ENCODE data around the gene OR4K1. TPM values are rescaled to one million over a fixed set of nuclear protein-coding genes. Genes with fewer than 3 reads are reported as not detected.

OR4K1 gene
- total RNA-seq, 1 experiment from 2014 or later, result not detected

DNA sequence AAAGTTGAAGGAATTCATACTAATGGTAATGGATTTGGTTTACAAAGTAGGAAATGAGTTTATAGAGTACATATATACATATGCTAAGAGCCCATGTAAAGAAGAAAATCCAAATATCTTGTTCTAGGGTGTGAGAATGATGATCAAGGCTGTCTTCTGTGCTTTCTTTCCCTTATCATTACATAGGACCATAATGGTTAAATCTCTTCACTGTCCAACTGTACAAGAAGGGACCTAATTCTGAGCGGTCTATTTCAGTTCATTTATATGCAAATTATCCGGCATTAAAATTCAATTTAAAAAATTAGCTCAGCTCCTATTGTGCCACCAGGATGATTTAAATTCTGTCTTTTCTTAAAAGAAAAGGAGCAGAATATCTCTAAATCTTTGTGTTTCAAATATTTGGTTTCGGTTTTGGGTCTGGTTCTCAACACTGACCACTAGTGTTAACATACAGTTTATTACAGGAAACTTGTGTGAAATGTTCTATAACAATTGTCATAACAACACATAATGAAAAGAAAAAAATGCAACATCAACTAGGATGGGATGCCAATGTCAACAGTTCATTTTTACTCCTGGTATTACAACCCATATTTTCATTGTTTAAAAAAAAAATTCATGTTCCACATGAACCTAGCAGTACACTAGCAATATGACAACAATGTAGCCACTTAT, 16.8 kb downstream of the OR4K1 start:
- ChIA-PET CTCF (no interaction called here), POLR2A (no interaction called here), RAD21 (ENCODE audit: low non-redundant PET in 1 of 2, low total read pairs in 2 of 2, uncharacterized antibody in 2 of 2, unreplicated experiment in 2 of 2) (no interaction called here)
- Histone ChIP-seq H3K4me1 (ENCODE audit: control insufficient read depth in 1 of 2, insufficient read depth in 2 of 2, low read length in 2 of 2) (no peaks in the 10 kb centered on the region), H3K4me2 (ENCODE audit: low read length) (no peak overlapping the region), H2AFZ (ENCODE audit: low read depth, low read length, poor library complexity, severe bottlenecking) (no peak overlapping the region), H3K9ac (ENCODE audit: low read length) (no peak overlapping the region), H3K27ac (ENCODE audit: low read depth, low read length) (no peak overlapping the region), H3K9me3 (ENCODE audit: control insufficient read depth in 1 of 2, insufficient read depth in 1 of 2, low read depth in 1 of 2, low read length in 2 of 2) (peaks cover 16 to 27% of the 10 kb centered on the region in 2 experiments; a peak in 3 of 4 replicates), H3K27me3 (ENCODE audit: insufficient read depth, low read length) (no peaks in the 10 kb centered on the region), H4K20me1 (ENCODE audit: insufficient read depth) (no peaks in the 10 kb centered on the region), H3K36me3 (ENCODE audit: control insufficient read depth in 1 of 2, insufficient read depth in 2 of 2, low read length in 2 of 2) (no peaks in the 10 kb centered on the region), H3K9me2 (ENCODE audit: insufficient read depth) (no peaks in the 10 kb centered on the region), H3K79me2 (ENCODE audit: insufficient read depth, low read length) (no peaks in the 10 kb centered on the region), H3K4me3 (replicated peaks in 1 of 2; ENCODE audit: low read depth in 1 of 2, low read length in 2 of 2) (no peak overlapping the region)
- ATAC-seq (no peak), DNase-seq (ENCODE audit: low read depth, low spot score) (no peak)
- intact Hi-C loops (cut with micrococcal nuclease), result no loop called here
- TF ChIP-seq TCF7L2 (IDR thresholded peaks at IDR 0.05; ENCODE audit: borderline replicate concordance, extremely low read depth, insufficient read depth, insufficient read length) (no peak), ELF1 (IDR thresholded peaks at IDR 0.05; ENCODE audit: borderline replicate concordance, low read depth) (no peak), EZH2 (IDR thresholded peaks at IDR 0.05) (no peak), SIN3A (IDR thresholded peaks at IDR 0.05; ENCODE audit: low read depth) (no peak), SRF (IDR thresholded peaks at IDR 0.05; ENCODE audit: low read depth) (no peak), SP1 (IDR thresholded peaks at IDR 0.05; ENCODE audit: low read depth) (no peak), ZFX (IDR thresholded peaks at IDR 0.05) (no peak), POLR2AphosphoS5 (IDR thresholded peaks at IDR 0.05; ENCODE audit: low read depth, low read length) (no peak), CTCF (IDR thresholded peaks at IDR 0.05 in 2 of 3, conservative IDR thresholded peaks at IDR 0.05 in 1 of 3; ENCODE audit: borderline replicate concordance in 1 of 3, insufficient read depth in 1 of 3, low read depth in 2 of 3, low read length in 2 of 3) (no peak), JUND (IDR thresholded peaks at IDR 0.05) (no peak), POLR2A (IDR thresholded peaks at IDR 0.05; ENCODE audit: borderline replicate concordance, extremely low read depth, insufficient read depth, insufficient read length) (no peak), RAD21 (IDR thresholded peaks at IDR 0.05; ENCODE audit: low read depth) (no peak), EZH2phosphoT487 (IDR thresholded peaks at IDR 0.05; ENCODE audit: borderline replicate concordance) (no peak)
- TF ChIP-seq, protein P1, sequence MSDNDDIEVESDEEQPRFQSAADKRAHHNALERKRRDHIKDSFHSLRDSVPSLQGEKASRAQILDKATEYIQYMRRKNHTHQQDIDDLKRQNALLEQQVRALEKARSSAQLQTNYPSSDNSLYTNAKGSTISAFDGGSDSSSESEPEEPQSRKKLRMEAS (IDR thresholded peaks at IDR 0.05), result no peak
- TF ChIP-seq, protein P2, sequence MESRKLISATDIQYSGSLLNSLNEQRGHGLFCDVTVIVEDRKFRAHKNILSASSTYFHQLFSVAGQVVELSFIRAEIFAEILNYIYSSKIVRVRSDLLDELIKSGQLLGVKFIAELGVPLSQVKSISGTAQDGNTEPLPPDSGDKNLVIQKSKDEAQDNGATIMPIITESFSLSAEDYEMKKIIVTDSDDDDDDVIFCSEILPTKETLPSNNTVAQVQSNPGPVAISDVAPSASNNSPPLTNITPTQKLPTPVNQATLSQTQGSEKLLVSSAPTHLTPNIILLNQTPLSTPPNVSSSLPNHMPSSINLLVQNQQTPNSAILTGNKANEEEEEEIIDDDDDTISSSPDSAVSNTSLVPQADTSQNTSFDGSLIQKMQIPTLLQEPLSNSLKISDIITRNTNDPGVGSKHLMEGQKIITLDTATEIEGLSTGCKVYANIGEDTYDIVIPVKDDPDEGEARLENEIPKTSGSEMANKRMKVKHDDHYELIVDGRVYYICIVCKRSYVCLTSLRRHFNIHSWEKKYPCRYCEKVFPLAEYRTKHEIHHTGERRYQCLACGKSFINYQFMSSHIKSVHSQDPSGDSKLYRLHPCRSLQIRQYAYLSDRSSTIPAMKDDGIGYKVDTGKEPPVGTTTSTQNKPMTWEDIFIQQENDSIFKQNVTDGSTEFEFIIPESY (IDR thresholded peaks at IDR 0.05; ENCODE audit: extremely low read depth, insufficient replicate concordance, low read length), result no peak
- BruUV-seq (replicated peaks), result no TSS peak

All from HCT116 (cell line).